NB4 (cell line): ENCODE data around the gene DLG2.
"Not testable (repeated sequence)": the region's sequence is repeated elsewhere in the genome, so short reads cannot be mapped to it uniquely, and the experiment has no call there.

Experiments
- DNase-seq: peaks from one replicate; pipeline ENCODE4 v3.0.0; 2010; ENCODE audit warnings: low read depth
- H3K4me3 ChIP-seq: one replicate; pipeline ENCODE4 v1.5.1; 2011; ENCODE audit warnings: mild to moderate bottlenecking, low read depth, low read length, moderate library complexity
- CTCF ChIP-seq: IDR thresholded peaks from one replicate; pipeline ENCODE4 v1.5.1; 2012; ENCODE audit warnings: low read depth, low read length
- MAX ChIP-seq: IDR thresholded peaks from 2 replicates; pipeline ENCODE4 v1.6.1; 2011; ENCODE audit warnings: low read depth, low read length
- MYC ChIP-seq: IDR thresholded peaks from 2 replicates; pipeline ENCODE4 v1.6.1; 2011; ENCODE audit warnings: low read depth, low read length
- POLR2A ChIP-seq: IDR thresholded peaks from 2 replicates; pipeline ENCODE4 v1.6.1; 2011; ENCODE audit warnings: mild to moderate bottlenecking; ENCODE audit not compliant: insufficient read length; ENCODE audit errors: extremely low read depth

Gene DLG2

GRCh38 chr11:85263328-85263727 is 363.8 kb downstream of the DLG2 start:
- no peak for TF ChIP-seq CTCF
- H3K4me3 ChIP-seq, result no peak overlapping the region
- no peak for DNase-seq

GRCh38 chr11:85257837-85258236 is 369.3 kb downstream of the DLG2 start:
- no peak overlapping the region for H3K4me3 ChIP-seq

GRCh38 chr11:85256433-85256832 is 370.7 kb downstream of the DLG2 start:
- TF ChIP-seq MAX, result no peak
- TF ChIP-seq MYC, result no peak
- no peak for TF ChIP-seq POLR2A
- TF ChIP-seq CTCF, result no peak
- H3K4me3 ChIP-seq, result no peak overlapping the region
- DNase-seq, result no peak

More at GRCh38 chr11:85257837-85258236, 369.3 kb downstream of the DLG2 start:
- TF ChIP-seq MAX (no peak), CTCF (no peak)
- DNase-seq, result no peak

- TF ChIP-seq MAX (no peak), POLR2A (no peak), CTCF (no peak), MYC (no peak)
- DNase-seq, result no peak
- H3K4me3 ChIP-seq, result no peak overlapping the region
Measured at GRCh38 chr11:85249482-85249881, 377.7 kb downstream of the DLG2 start.

GRCh38 chr11:85247797-85248196 is 379.3 kb downstream of the DLG2 start:
- H3K4me3 ChIP-seq, result no peak overlapping the region
- DNase-seq, result no peak
- no peak for TF ChIP-seq MYC
- TF ChIP-seq POLR2A, result no peak
- no peak for TF ChIP-seq MAX
- TF ChIP-seq CTCF, result no peak

GRCh38 chr11:85238906-85239305 is 388.2 kb downstream of the DLG2 start:
- H3K4me3 ChIP-seq, result no peak overlapping the region
- no peak for DNase-seq
- no peak for TF ChIP-seq CTCF
- TF ChIP-seq POLR2A, result no peak
- no peak for TF ChIP-seq MAX
- TF ChIP-seq MYC, result no peak

- H3K4me3 ChIP-seq, DNase-seq: not testable (repeated sequence)
Measured at GRCh38 chr11:85238038-85238437, 389.1 kb downstream of the DLG2 start.
